ENCODE results near the gene PPP1CA. TPM values are rescaled to one million over a fixed set of nuclear protein-coding genes. Genes with fewer than 3 reads are reported as not detected.
A peak's percentile ranks its signal among the peaks of the same experiment; 100 is the strongest.

PPP1CA gene
- total and polyA plus RNA-seq, 7 donors: 59.5 to 357 (median 87.0) TPM

DNA sequence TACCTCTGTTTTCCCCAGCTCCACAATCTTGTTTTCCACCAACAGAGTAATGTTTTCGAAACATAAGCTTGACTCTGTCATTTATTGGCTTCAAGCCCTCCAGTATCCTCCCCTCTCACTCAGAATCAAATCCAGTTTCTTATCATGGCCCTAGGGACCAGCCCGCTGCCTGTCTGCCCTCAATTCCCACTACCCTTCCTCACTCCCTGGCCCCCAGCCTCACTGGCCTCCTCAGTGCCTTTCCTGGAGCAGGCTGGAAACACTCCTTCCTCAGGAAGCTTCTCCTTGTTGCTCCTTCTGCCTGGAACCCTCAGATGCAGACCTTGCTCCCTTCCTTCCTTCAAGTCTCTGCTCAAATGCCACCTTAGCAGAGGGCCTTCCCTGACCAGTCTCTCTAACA is 52.2 kb downstream of the PPP1CA start:
- peak overlapping the region in 1 of 4 donors; percentile 20 for H3K27ac ChIP-seq
- TF ChIP-seq POLR2A (IDR thresholded peaks at IDR 0.05) (no peak), EP300 (IDR thresholded peaks at IDR 0.05) (no peak), POLR2AphosphoS5 (IDR thresholded peaks at IDR 0.05) (no peak)
- TF ChIP-seq, protein P1, sequence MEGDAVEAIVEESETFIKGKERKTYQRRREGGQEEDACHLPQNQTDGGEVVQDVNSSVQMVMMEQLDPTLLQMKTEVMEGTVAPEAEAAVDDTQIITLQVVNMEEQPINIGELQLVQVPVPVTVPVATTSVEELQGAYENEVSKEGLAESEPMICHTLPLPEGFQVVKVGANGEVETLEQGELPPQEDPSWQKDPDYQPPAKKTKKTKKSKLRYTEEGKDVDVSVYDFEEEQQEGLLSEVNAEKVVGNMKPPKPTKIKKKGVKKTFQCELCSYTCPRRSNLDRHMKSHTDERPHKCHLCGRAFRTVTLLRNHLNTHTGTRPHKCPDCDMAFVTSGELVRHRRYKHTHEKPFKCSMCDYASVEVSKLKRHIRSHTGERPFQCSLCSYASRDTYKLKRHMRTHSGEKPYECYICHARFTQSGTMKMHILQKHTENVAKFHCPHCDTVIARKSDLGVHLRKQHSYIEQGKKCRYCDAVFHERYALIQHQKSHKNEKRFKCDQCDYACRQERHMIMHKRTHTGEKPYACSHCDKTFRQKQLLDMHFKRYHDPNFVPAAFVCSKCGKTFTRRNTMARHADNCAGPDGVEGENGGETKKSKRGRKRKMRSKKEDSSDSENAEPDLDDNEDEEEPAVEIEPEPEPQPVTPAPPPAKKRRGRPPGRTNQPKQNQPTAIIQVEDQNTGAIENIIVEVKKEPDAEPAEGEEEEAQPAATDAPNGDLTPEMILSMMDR (IDR thresholded peaks at IDR 0.05): no peak
- 92 to 94% methylated on average over 2 of the region's 2 CpGs for WGBS, 2 donors
- H3K4me1 ChIP-seq: peaks cover 3 to 33% (median 32%) of the 10 kb centered on the region in 4 donors
- H3K27me3 ChIP-seq: no peaks in the 10 kb centered on the region
- DNase-seq: no peak
- intact Hi-C loops (cut with DNase I): no loop called here
- H3K36me3 ChIP-seq: no peaks in the 10 kb centered on the region
- H3K4me3 ChIP-seq: no peak overlapping the region
- no peaks in the 10 kb centered on the region for H3K9me3 ChIP-seq

DNA sequence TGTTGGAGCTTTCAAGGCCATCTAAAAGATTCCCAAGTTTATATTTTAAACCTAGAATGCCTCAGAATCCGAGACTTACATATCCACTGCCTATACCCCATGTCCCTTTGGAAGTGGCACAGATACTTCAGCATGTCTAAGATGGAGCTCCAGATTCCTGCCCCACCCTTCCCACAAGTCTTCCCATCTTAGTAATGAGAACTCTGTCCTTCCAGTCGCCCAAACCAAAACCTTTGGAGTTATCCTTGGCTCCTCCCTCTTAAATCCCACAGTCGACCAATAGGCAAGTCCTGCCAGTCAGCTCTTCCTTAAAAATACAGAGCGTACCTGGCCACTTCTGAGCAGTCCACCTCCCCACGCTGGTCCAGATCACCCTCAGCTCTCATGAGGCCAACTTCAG is 52.6 kb downstream of the PPP1CA start:
- Histone ChIP-seq H3K4me3 (no peak overlapping the region), H3K4me1 (peaks cover 3 to 29% (median 28%) of the 10 kb centered on the region in 4 donors), H3K27me3 (no peaks in the 10 kb centered on the region), H3K27ac (peak overlapping the region in 1 of 4 donors; percentile 20), H3K36me3 (no peaks in the 10 kb centered on the region), H3K9me3 (no peaks in the 10 kb centered on the region)
- WGBS, 2 donors: 69 to 79% methylated on average over 5 of the region's 5 CpGs
- intact Hi-C loops (cut with DNase I): no loop called here
- TF ChIP-seq, protein P1 (IDR thresholded peaks at IDR 0.05): no peak
- TF ChIP-seq POLR2AphosphoS5 (IDR thresholded peaks at IDR 0.05) (no peak), EP300 (IDR thresholded peaks at IDR 0.05) (no peak), POLR2A (IDR thresholded peaks at IDR 0.05) (no peak)
- DNase-seq: no peak

Small RNA genes within 50 kb of the gene (small RNA-seq; reads per million reads assigned to genes)
- gene RN7SKP239: 0 reads per million in 3 donors
- 0 reads per million in 3 donors for gene RNU6-1238P

Other genes with a start within 250 kb of the PPP1CA start
- gene GRK2, start 135.4 kb downstream of the PPP1CA start, total RNA-seq: 10 to 100 TPM; 32.1 to 48.2 (median 38.9) TPM
- 100 to 1,000 TPM in 1 of 3 donors, 10 to 100 TPM in 2; 88.3 to 152 (median 92.0) TPM for gene GRK2, start 135.4 kb downstream of the PPP1CA start, polyA plus RNA-seq
- gene ANKRD13D, start 112.6 kb downstream of the PPP1CA start, total RNA-seq: 10 to 100 TPM; 23.9 to 45.7 (median 24.2) TPM
- gene ANKRD13D, start 112.6 kb downstream of the PPP1CA start, polyA plus RNA-seq: 10 to 100 TPM in 2 of 3 donors, 1 to 10 TPM in 1; 9.0 to 42.2 (median 16.8) TPM
- gene SSH3, start 98.3 kb downstream of the PPP1CA start, total RNA-seq: 10 to 100 TPM; 20.0 to 37.7 (median 26.6) TPM
- gene SSH3, start 98.3 kb downstream of the PPP1CA start, polyA plus RNA-seq: 10 to 100 TPM; 15.6 to 39.0 (median 21.3) TPM
- 10 to 100 TPM; 48.5 to 78.9 (median 67.0) TPM for gene POLD4, start 48.3 kb downstream of the PPP1CA start, total RNA-seq
- gene POLD4, start 48.3 kb downstream of the PPP1CA start, polyA plus RNA-seq: 100 to 1,000 TPM; 381 to 748 (median 498) TPM
- 10 to 100 TPM in 1 of 4 donors, 1 to 10 TPM in 3; 2.9 to 49.8 (median 6.6) TPM for gene CLCF1, start 28.3 kb downstream of the PPP1CA start, total RNA-seq
- gene CLCF1, start 28.3 kb downstream of the PPP1CA start, polyA plus RNA-seq: 1 to 10 TPM in 2 of 3 donors, under 1 TPM in 1; 0.92 to 6.5 (median 2.4) TPM
- 10 to 100 TPM; 11.4 to 18.1 (median 16.5) TPM for gene RAD9A, start 9.9 kb downstream of the PPP1CA start, total RNA-seq
- gene RAD9A, start 9.9 kb downstream of the PPP1CA start, polyA plus RNA-seq: 10 to 100 TPM in 1 of 3 donors, 1 to 10 TPM in 2; 6.5 to 33.9 (median 6.6) TPM
- 1 to 10 TPM in 2 of 4 donors, under 1 TPM in 1, not detected in 1; 0.71 to 2.5 (median 1.2) TPM for gene TBC1D10C, start 2.2 kb upstream of the PPP1CA start, total RNA-seq
- gene TBC1D10C, start 2.2 kb upstream of the PPP1CA start, polyA plus RNA-seq: 10 to 100 TPM in 1 of 3 donors, 1 to 10 TPM in 2; 1.6 to 48.2 (median 1.8) TPM
- gene CARNS1, start 13.8 kb upstream of the PPP1CA start, total RNA-seq: under 1 TPM; 0.16 to 0.68 (median 0.46) TPM
- under 1 TPM in 1 of 3 donors, not detected in 2; 0.83 TPM for gene CARNS1, start 13.8 kb upstream of the PPP1CA start, polyA plus RNA-seq
- 10 to 100 TPM; 27.1 to 70.2 (median 35.2) TPM for gene RPS6KB2, start 26.6 kb upstream of the PPP1CA start, total RNA-seq
- 10 to 100 TPM; 55.9 to 67.9 (median 62.0) TPM for gene RPS6KB2, start 26.6 kb upstream of the PPP1CA start, polyA plus RNA-seq
- 1 to 10 TPM in 3 of 4 donors, under 1 TPM in 1; 0.71 to 3.7 (median 2.1) TPM for gene PTPRCAP, start 35.8 kb upstream of the PPP1CA start, total RNA-seq
- 100 to 1,000 TPM in 1 of 3 donors, 1 to 10 TPM in 2; 2.4 to 129 (median 2.8) TPM for gene PTPRCAP, start 35.8 kb upstream of the PPP1CA start, polyA plus RNA-seq
- 10 to 100 TPM; 42.9 to 52.9 (median 46.1) TPM for gene CORO1B, start 41.6 kb upstream of the PPP1CA start, total RNA-seq
- 100 to 1,000 TPM; 150 to 190 (median 166) TPM for gene CORO1B, start 41.6 kb upstream of the PPP1CA start, polyA plus RNA-seq
- not detected for gene GPR152, start 50.9 kb upstream of the PPP1CA start, total RNA-seq
- not detected for gene GPR152, start 50.9 kb upstream of the PPP1CA start, polyA plus RNA-seq
- gene CABP4, start 53.5 kb upstream of the PPP1CA start, total RNA-seq: 1 to 10 TPM in 1 of 4 donors, under 1 TPM in 3; 0.41 to 1.5 (median 0.63) TPM
- under 1 TPM in 2 of 3 donors, not detected in 1; 0.60 to 0.61 TPM for gene CABP4, start 53.5 kb upstream of the PPP1CA start, polyA plus RNA-seq
- 100 to 1,000 TPM in 3 of 4 donors, 10 to 100 TPM in 1; 54.6 to 137 (median 121) TPM for gene TMEM134, start 67.4 kb upstream of the PPP1CA start, total RNA-seq
- gene TMEM134, start 67.4 kb upstream of the PPP1CA start, polyA plus RNA-seq: 10 to 100 TPM; 66.7 to 96.1 (median 69.1) TPM
- gene AIP, start 81.2 kb upstream of the PPP1CA start, total RNA-seq: 100 to 1,000 TPM; 103 to 120 (median 109) TPM
- gene AIP, start 81.2 kb upstream of the PPP1CA start, polyA plus RNA-seq: 10 to 100 TPM; 71.2 to 82.3 (median 76.6) TPM
- 10 to 100 TPM in 1 of 4 donors, 1 to 10 TPM in 3; 3.2 to 16.0 (median 5.6) TPM for gene PITPNM1, start 103.5 kb upstream of the PPP1CA start, total RNA-seq
- gene PITPNM1, start 103.5 kb upstream of the PPP1CA start, polyA plus RNA-seq: 10 to 100 TPM; 16.2 to 69.1 (median 36.1) TPM
- 10 to 100 TPM; 13.3 to 32.9 (median 23.7) TPM for gene CDK2AP2, start 106.3 kb upstream of the PPP1CA start, total RNA-seq
- 100 to 1,000 TPM in 2 of 3 donors, 10 to 100 TPM in 1; 64.9 to 126 (median 101) TPM for gene CDK2AP2, start 106.3 kb upstream of the PPP1CA start, polyA plus RNA-seq
- not detected for gene CABP2, start 121.6 kb upstream of the PPP1CA start, total RNA-seq
- not detected for gene CABP2, start 121.6 kb upstream of the PPP1CA start, polyA plus RNA-seq
- gene GSTP1, start 182.0 kb upstream of the PPP1CA start, total RNA-seq: 100 to 1,000 TPM; 349 to 702 (median 499) TPM
- 100 to 1,000 TPM; 451 to 717 (median 599) TPM for gene GSTP1, start 182.0 kb upstream of the PPP1CA start, polyA plus RNA-seq
- gene NDUFV1, start 205.1 kb upstream of the PPP1CA start, total RNA-seq: 100 to 1,000 TPM; 152 to 286 (median 203) TPM
- gene NDUFV1, start 205.1 kb upstream of the PPP1CA start, polyA plus RNA-seq: 100 to 1,000 TPM; 169 to 268 (median 254) TPM
- gene NUDT8, start 228.1 kb upstream of the PPP1CA start, total RNA-seq: 10 to 100 TPM in 1 of 4 donors, 1 to 10 TPM in 3; 3.6 to 10.9 (median 7.0) TPM
- 10 to 100 TPM; 29.6 to 63.1 (median 51.1) TPM for gene NUDT8, start 228.1 kb upstream of the PPP1CA start, polyA plus RNA-seq
- not detected for gene TBX10, start 237.9 kb upstream of the PPP1CA start, total RNA-seq
- 100 to 1,000 TPM in 1 of 3 donors, 10 to 100 TPM in 2; 15.8 to 109 (median 60.6) TPM for gene TBX10, start 237.9 kb upstream of the PPP1CA start, polyA plus RNA-seq
- gene ACY3, start 248.9 kb upstream of the PPP1CA start, total RNA-seq: not detected
- gene ACY3, start 248.9 kb upstream of the PPP1CA start, polyA plus RNA-seq: 10 to 100 TPM; 12.4 to 16.6 (median 16.2) TPM

Measured in sigmoid colon (tissue), 7 donors.